Ammon's horn (tissue), 1 donor: ENCODE data around the gene TMEM150C.
"Not testable (repeated sequence)": the region's sequence is repeated elsewhere in the genome, so short reads cannot be mapped to it uniquely, and the experiment has no call there.

ENCODE experiments used
- DNase-seq: peaks from one replicate; pipeline ENCODE4 v3.0.0-alpha.2; 2016; ENCODE audit warnings: low spot score

The TMEM150C gene

GRCh38 chr4:82515705-82516104 lies 46.1 kb downstream of the TMEM150C start:
- peak; percentile 91 for DNase-seq

GRCh38 chr4:82513382-82513781 lies 48.4 kb downstream of the TMEM150C start:
- no peak for DNase-seq

DNA sequence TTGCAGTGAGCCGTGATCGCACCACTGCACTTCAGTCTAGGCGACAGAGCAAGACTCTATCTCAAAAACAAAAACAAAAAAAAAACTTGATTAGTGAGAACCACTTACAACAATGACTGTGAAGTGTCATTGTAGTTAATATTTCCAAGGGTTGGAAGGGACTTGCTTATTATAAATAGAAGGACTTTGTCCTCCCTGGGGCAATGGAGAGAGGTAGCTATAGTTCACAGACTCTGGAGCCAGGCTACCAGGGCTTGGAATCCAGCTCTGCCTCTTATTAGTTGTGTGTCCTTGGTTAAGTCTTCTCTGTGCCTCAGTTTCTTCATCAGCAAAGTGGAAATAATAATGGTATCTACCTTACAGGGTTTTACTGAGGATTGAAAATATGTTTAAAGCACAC lies 51.6 kb downstream of the TMEM150C start:
- no peak for DNase-seq

GRCh38 chr4:82508806-82509428 lies 52.9 kb downstream of the TMEM150C start:
- DNase-seq = no peak

- no peak for DNase-seq
Observed at GRCh38 chr4:82508011-82508410, 53.8 kb downstream of the TMEM150C start.

GRCh38 chr4:82501154-82501442 lies 60.7 kb downstream of the TMEM150C start:
- no peak for DNase-seq

GRCh38 chr4:82500435-82501153 lies 61.2 kb downstream of the TMEM150C start:
- no peak for DNase-seq

DNA sequence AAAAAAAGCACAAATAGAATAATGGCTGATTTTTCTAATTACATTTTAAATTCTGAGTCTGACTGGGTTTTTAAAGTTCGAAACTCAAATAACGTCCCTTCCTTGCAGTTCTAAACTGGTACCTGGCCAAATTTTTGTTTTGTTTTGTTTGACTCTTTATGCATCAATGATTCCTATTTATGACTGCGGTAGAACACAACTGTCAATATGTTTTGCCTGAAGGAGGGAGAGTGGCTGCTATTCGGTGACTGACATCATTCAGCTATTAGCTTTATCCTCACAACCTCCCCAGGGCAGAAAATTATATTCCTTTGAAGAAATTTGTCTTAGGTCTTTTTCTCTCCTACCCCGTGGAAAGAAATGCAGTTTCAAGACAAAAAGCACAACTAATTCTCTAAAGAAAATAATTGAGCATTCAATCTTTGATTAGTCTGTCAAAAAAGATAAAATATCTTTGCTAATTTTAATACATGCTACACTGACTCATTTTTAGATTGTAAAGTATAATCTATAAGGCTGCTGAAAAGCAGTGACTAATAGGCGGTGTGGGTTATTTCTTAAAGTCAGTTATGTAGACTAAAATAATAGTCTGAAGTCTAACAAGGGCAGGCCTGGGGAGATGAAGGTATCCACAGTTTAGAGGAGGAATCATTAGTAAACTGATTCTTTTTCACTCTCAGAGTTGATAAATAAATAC lies 61.9 kb downstream of the TMEM150C start:
- no peak for DNase-seq

- no peak for DNase-seq
Observed at GRCh38 chr4:82496349-82496748, 65.4 kb downstream of the TMEM150C start.

GRCh38 chr4:82495666-82496065 lies 66.1 kb downstream of the TMEM150C start:
- DNase-seq = no peak

DNA sequence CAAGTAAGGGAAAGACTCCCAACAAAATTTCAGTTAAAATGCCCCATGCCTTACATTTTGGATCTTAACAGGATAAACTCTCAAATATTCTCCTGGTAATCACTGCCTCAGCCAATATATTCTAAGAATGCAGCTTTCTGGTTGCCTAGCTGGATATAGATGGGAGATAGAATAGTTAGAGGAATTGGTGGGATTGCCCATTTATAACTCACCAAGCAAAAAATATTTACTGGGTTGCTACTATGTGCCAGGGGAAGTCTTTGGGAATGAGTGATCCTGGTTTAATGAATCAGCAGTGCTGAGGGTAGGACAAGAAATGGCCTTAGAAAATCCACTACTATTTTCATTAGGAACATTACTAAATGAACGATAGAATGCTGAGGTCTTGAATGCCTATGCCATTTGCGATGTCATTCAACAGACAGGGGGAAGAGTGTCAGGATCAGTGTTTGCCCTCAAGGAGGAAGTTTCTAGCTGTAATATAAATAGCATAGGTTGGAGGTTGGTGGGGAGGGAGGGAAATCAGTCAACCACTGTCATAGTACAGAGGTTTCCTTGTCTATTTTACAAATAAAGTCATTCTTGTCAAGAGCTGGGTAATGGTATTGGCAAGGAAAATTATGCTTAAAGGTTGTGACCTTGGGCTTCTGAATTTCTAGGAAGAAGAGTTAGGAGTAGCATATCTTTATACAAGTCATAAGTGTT lies 67.9 kb downstream of the TMEM150C start:
- DNase-seq = no peak

DNA sequence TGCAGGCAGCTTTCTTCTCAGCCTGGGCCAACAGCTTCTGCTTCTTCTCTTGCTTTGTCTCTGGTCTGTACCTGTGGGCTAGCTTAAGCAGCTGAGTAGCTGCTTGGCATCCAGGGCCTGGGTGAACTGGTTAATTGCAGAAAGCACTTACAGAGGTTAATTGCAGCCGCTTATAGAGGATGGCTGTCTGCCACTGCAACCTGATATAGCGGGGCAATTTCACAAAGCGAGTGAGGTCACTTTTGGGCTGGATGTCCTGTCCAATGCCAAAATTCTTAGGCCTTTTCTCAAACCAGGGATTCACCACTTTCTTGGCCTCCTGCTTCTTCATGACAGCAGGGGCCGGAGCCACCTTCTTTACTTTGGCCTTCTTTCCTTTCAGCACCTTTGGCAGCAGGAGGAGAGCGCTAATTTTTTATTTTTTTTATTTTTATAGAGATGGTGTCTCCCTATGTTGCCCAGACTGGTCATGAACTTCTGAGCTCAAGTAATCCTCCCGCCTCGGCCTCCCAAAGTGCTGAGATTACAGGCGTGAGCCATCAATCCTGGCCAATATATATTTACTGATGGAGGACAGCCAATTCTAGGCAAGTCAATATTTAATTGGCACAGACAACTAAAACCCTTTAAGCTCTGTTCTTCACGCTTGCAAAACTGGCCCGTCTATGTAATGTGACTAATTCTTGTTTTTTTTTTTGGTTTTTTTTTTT lies 70.4 kb downstream of the TMEM150C start:
- DNase-seq = no peak

GRCh38 chr4:82489987-82490386 lies 71.8 kb downstream of the TMEM150C start:
- no peak for DNase-seq

DNA sequence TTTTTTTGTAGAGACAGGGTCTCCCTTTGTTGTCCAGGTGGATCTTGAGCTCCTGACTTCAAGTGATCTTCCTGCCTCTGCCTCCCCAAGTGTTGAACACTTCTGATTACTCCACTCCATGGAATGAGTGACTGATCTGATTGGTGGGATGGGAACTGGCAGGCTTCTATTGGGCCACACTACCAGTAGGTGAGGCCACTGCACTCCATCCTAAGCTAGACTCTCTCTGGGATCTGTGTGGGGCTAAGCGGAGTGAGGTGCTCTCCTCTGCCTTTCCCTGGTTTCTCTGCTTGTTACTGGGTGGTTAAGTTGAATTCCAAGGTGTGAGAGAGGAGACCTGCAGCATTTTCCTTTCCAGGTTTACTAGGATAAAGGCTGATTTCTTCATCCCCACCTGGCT lies 72.7 kb downstream of the TMEM150C start:
- DNase-seq = no peak

DNA sequence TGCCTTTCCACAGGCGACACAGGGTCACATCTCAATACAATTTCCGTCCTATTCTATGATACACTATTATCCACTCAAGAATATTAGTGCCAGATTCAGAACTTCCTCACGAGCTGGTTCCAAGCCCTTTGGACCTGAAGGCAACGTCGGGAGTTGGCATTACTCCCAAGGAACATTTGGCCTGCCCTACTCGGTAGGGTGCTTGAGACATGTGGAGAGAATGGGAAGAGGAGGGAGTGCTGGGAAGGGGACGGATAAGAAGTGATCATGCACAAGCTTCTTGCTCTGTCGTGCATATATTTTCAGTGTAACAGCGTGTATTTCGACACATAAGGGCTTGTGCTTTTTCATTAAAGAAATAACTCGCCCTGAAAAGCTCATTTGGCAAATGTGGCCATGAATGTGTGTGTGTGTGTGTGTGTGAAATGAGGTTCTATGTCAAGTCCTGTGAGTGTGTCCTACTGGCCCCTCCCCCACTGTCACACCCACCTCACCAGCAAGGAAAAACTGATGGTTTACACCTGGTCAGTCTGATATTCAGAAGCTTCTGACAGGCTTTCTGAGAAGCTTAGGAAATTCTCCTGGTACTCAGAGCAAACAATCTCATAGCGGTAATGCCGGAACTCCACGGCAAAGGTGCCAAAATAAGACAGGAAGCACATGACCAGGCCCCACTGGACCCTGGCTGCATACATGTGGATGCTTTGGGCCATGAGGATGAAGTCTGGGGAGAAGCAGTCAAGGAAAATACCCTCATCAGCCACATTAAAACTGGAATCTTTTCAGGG lies 76.6 kb downstream of the TMEM150C start:
- no peak for DNase-seq

DNA sequence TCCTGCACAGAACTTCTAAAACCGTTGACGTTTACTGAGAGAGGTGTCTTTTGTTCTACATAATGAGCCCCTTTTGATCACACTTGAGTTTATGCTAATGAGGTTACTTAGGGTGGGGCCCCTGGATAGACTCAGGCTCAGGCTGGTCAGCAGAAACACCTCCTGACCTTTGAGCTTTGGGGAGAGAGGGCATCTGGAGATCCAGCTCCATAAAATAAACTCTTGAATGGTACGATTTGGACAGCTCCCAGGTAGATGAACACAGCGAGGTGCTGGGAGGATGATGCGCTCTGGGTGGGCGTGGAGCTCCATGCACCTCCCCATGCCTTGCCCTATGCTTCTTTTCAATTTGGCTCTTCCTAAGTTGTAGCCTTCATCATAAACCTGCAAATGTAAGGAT lies 79.4 kb downstream of the TMEM150C start:
- DNase-seq = no peak

DNA sequence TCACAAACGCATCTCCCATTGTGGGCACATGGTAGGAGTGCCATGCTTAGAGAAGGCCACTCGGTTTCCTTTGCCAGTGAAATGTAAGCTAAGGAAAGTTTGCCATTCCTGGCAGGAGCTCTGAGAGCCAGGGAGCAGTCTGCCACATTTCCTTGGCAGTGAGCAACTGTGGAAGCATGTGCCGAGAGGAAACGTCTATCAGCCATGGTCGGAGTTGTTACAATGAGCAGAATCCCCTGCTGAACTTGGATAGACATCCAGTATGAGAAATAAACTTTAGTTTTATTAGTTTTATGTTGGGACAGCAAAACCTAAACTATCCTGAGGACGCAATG lies 80.3 kb downstream of the TMEM150C start:
- no peak for DNase-seq

GRCh38 chr4:82480771-82481505 lies 80.8 kb downstream of the TMEM150C start:
- no peak for DNase-seq

DNA sequence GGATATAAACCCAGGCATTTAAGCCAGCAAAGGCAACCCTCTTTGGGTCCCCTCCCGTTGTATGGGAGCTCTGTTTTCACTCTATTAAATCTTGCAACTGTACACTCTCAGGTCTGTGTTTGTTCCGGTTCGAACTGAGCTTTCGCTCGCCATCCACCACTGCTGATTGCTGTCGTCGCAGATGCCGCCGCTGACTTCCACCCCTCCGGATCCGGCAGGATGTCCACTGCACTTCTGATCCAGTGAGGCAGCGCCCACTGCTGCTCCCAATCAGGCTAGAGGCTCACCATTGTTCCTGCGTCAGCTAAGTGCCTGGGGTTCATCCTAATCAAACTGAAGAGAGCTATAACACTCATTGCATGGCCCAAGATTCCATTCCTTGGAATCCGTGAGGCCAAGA lies 82.2 kb downstream of the TMEM150C start:
- no peak for DNase-seq

DNA sequence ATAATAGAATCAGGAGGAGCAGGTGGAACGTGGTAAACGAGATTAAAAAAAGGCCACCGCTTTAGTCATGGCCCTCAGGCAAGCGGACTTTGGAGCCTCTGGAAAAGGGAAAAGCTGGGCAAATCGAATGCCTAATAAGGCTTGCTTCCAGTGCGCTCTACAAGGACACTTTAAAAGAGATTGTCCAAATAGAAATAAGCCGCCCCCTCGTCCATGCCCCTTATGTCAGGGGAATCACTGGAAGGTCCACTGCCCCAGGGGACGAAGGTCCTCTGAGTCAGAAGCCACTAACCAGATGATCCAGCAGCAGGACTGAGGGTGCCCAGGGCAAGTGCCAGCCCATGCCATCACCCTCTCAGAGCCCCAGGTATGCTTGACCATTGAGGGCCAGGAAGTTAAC lies 84.3 kb downstream of the TMEM150C start:
- DNase-seq = not testable (repeated sequence)

GRCh38 chr4:82475931-82476330 lies 85.9 kb downstream of the TMEM150C start:
- not testable (repeated sequence) for DNase-seq
